Neural cell (in vitro differentiated cells): ENCODE data around the gene HIPK1. TPM values are rescaled to one million over a fixed set of nuclear protein-coding genes. Genes with fewer than 3 reads are reported as not detected.

ENCODE experiments used
- H2AFZ ChIP-seq: fragments of 200-600, 300-800 bp; sonication (generic), shearing (Covaris generic); 2 replicates; pipeline ENCODE4 v1.6.0; 2014; ENCODE audit warnings: low read depth, mild to moderate bottlenecking, antibody characterized with exemption, low read length, moderate library complexity
- H3F3A ChIP-seq: fragments of 200-600 bp; shearing (Covaris generic); 2 replicates; pipeline ENCODE4 v1.6.1; 2016; ENCODE audit warnings: mild to moderate bottlenecking, moderate library complexity, mixed read lengths, antibody characterized with exemption, low read length; ENCODE audit not compliant: insufficient read depth, poor library complexity, severe bottlenecking
- H3K27ac ChIP-seq: fragments of 200-600, 300-800 bp; sonication (generic), shearing (Covaris generic); 2 replicates; pipeline ENCODE4 v1.5.1; 2014; ENCODE audit warnings: mild to moderate bottlenecking, low read length, moderate library complexity
- H3K27me3 ChIP-seq: fragments of 300-800, 200-600 bp; sonication (generic), shearing (Covaris generic); 2 replicates; pipeline ENCODE4 v1.6.0; 2014; ENCODE audit warnings: mild to moderate bottlenecking, low read depth, low read length, moderate library complexity; ENCODE audit not compliant: insufficient read depth
- H3K36me3 ChIP-seq: fragments of 300-800, 200-600 bp; sonication (generic), shearing (Covaris generic); 2 replicates; pipeline ENCODE4 v1.5.1; 2014; ENCODE audit warnings: mild to moderate bottlenecking, antibody characterized with exemption, low read length, moderate library complexity; ENCODE audit not compliant: insufficient read depth
- H3K4me2 ChIP-seq: fragments of 300-800, 200-600 bp; sonication (generic), shearing (Covaris generic); 2 replicates; pipeline ENCODE4 v1.6.0; 2014; ENCODE audit warnings: mild to moderate bottlenecking, low read length
- H3K4me3 ChIP-seq: fragments of 300-800, 200-600 bp; sonication (generic), shearing (Covaris generic); 2 replicates; pipeline ENCODE4 v1.5.1; 2014; ENCODE audit warnings: mild to moderate bottlenecking, low read length, moderate library complexity
- H3K79me2 ChIP-seq: fragments of 200-600 bp; shearing (Covaris generic); replicated peaks from 2 replicates; pipeline ENCODE4 v1.6.0; 2014; ENCODE audit warnings: mild to moderate bottlenecking, low read length, moderate library complexity; ENCODE audit not compliant: insufficient read depth
- H3K9ac ChIP-seq: fragments of 300-800, 200-600 bp; sonication (generic), shearing (Covaris generic); 2 replicates; pipeline ENCODE4 v1.6.1; 2016; ENCODE audit warnings: mild to moderate bottlenecking, low read length, mixed read lengths
- H3K9me2 ChIP-seq: fragments of 200-600 bp; shearing (Covaris generic); 2 replicates; pipeline ENCODE4 v1.6.1; 2016; ENCODE audit warnings: mild to moderate bottlenecking, low read length, mixed read lengths; ENCODE audit not compliant: insufficient read depth
- H3K9me3 ChIP-seq: fragments of 200-600, 300-800 bp; sonication (generic), shearing (Covaris generic); 2 replicates; pipeline ENCODE4 v1.6.1; 2016; ENCODE audit warnings: mild to moderate bottlenecking, mixed run types, low read length, moderate library complexity, mixed read lengths
- H4K20me1 ChIP-seq: fragments of 200-600 bp; shearing (Covaris generic); 2 replicates; pipeline ENCODE4 v1.6.1; 2016; ENCODE audit warnings: mild to moderate bottlenecking, mixed run types; ENCODE audit not compliant: insufficient read depth
- CTCF ChIP-seq: fragments of 450-650 bp; IDR thresholded peaks from 2 replicates; pipeline ENCODE4 v1.5.1; 2014; ENCODE audit warnings: antibody characterized with exemption, mild to moderate bottlenecking, moderate library complexity; ENCODE audit not compliant: poor library complexity, severe bottlenecking
- EP300 ChIP-seq: fragments of 450-650 bp; conservative IDR thresholded peaks from 2 replicates; pipeline ENCODE4 v1.6.1; 2014; ENCODE audit warnings: antibody characterized with exemption, mild to moderate bottlenecking, moderate library complexity; ENCODE audit not compliant: poor library complexity, severe bottlenecking
- EZH2 ChIP-seq: fragments of 200-600, 300-800 bp; shearing (Covaris generic), sonication (generic); IDR thresholded peaks from 2 replicates; pipeline ENCODE4 v1.6.1; 2014; ENCODE audit warnings: antibody characterized with exemption, low read length, borderline replicate concordance, mild to moderate bottlenecking; ENCODE audit not compliant: insufficient read depth, poor library complexity, severe bottlenecking
- MXI1 ChIP-seq: fragments of 450-650 bp; conservative IDR thresholded peaks from 2 replicates; pipeline ENCODE4 v1.6.1; 2014; ENCODE audit warnings: antibody characterized with exemption, mild to moderate bottlenecking; ENCODE audit not compliant: poor library complexity, severe bottlenecking
- POLR2AphosphoS5 ChIP-seq: IDR thresholded peaks from 2 replicates; pipeline ENCODE4 v1.6.1; 2012
- RAD21 ChIP-seq: fragments of 450-650 bp; conservative IDR thresholded peaks from 2 replicates; pipeline ENCODE4 v1.6.1; 2014; ENCODE audit warnings: antibody characterized with exemption, mild to moderate bottlenecking, moderate library complexity
- REST ChIP-seq: IDR thresholded peaks from 2 replicates; pipeline ENCODE4 v1.6.1; 2012; ENCODE audit warnings: borderline replicate concordance
- SMC3 ChIP-seq: fragments of 450-650 bp; conservative IDR thresholded peaks from 2 replicates; pipeline ENCODE4 v1.6.1; 2014; ENCODE audit warnings: antibody characterized with exemption, mild to moderate bottlenecking, moderate library complexity; ENCODE audit not compliant: poor library complexity
- TAF1 ChIP-seq: IDR thresholded peaks from 2 replicates; pipeline ENCODE4 v1.6.1; 2012; ENCODE audit warnings: low read depth
- polyA plus RNA-seq: library from polyadenylated mRNA; depleted of rRNA; stranded (reverse); fragments of >200 nt; gene quantifications from 2 replicates; pipeline ENCODE4 v1.2.3, GENCODE V29; 2014

HIPK1 gene
- polyA plus RNA-seq, 1 donor from 2014 or later: 22.9 TPM

- Histone ChIP-seq H2AFZ (no peak overlapping the region), H3F3A (no peaks in the 10 kb centered on the region), H3K27ac (no peak overlapping the region), H4K20me1 (no peaks in the 10 kb centered on the region), H3K27me3 (no peaks in the 10 kb centered on the region), H3K9ac (no peak overlapping the region), H3K79me2 (no peaks in the 10 kb centered on the region), H3K4me3 (no peak overlapping the region), H3K9me3 (no peaks in the 10 kb centered on the region), H3K9me2 (no peaks in the 10 kb centered on the region), H3K36me3 (no peaks in the 10 kb centered on the region), H3K4me2 (no peak overlapping the region)
- no peak for TF ChIP-seq EZH2
- no peak for TF ChIP-seq SMC3
- TF ChIP-seq RAD21: no peak
- TF ChIP-seq EP300: no peak
- no peak for TF ChIP-seq POLR2AphosphoS5
- no peak for TF ChIP-seq CTCF
- no peak for TF ChIP-seq TAF1
- no peak for TF ChIP-seq REST
- TF ChIP-seq MXI1: no peak
Observed at GRCh38 chr1:114023377-114023776, 94.3 kb downstream of the HIPK1 start.

- Histone ChIP-seq H4K20me1 (no peaks in the 10 kb centered on the region), H3K79me2 (no peaks in the 10 kb centered on the region), H2AFZ (no peak overlapping the region), H3K36me3 (no peaks in the 10 kb centered on the region), H3F3A (no peaks in the 10 kb centered on the region), H3K9me2 (no peaks in the 10 kb centered on the region), H3K4me2 (no peak overlapping the region), H3K27ac (no peak overlapping the region), H3K4me3 (no peak overlapping the region), H3K27me3 (no peaks in the 10 kb centered on the region), H3K9ac (no peak overlapping the region), H3K9me3 (no peaks in the 10 kb centered on the region)
- TF ChIP-seq RAD21: no peak
Observed at GRCh38 chr1:114024049-114024448, 94.9 kb downstream of the HIPK1 start.
